ENCODE data around the gene ZMYND11. TPM values are rescaled to one million over a fixed set of nuclear protein-coding genes. Genes with fewer than 3 reads are reported as not detected.

The ZMYND11 gene
- total and polyA plus RNA-seq, 2 donors (not counting 1 experiment from before 2014, with no cell fraction given), result 17.3 to 50.1 TPM

DNA sequence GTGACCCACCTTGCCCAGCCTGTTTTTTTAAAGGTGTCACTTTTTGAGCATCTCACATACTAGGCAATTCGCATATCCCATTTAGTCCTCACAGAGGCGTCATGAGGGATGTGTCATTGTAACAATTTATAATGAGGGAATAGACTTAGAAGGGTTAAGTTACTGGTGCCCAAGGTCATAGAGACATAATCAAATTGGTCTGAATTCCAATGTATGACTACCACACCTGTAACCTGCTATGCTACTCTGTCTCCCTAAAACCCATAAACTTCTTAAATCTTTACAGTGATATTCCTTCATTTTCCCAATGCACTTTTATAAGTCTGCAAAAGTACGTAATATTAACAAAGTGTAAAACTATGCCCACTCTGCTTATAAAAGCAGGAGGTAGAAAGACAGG is 7.1 kb downstream of the ZMYND11 start:
- Mint-ChIP-seq H3K4me3 (no peak overlapping the region), H3K4me1 (peaks cover 38% of the 10 kb centered on the region), H3K27ac (no peak overlapping the region), H3K27me3 (no peaks in the 10 kb centered on the region), H3K9me3 (ENCODE audit: insufficient read depth) (peaks cover 5% of the 10 kb centered on the region)
- H3K4me2 ChIP-seq (replicated peaks; ENCODE audit: low read depth, low read length, poor library complexity, severe bottlenecking), result no peak overlapping the region
- no peaks in the 10 kb centered on the region for H3K4me1 ChIP-seq (ENCODE audit: control insufficient read depth in 2 of 2, insufficient read depth in 2 of 2, low read length in 2 of 2)
- WGBS (ENCODE audit: insufficient coverage), result no CpG with 5 or more reads among the region's 3 CpGs
- intact Hi-C loops (cut with micrococcal nuclease), result no loop called here
- peaks cover 92% of the 10 kb centered on the region for H3K79me2 ChIP-seq (ENCODE audit: control insufficient read depth, insufficient read depth, low read length)
- no peaks in the 10 kb centered on the region for H3K27me3 ChIP-seq (replicated peaks in 1 of 4; ENCODE audit: control extremely low read depth in 1 of 4, control insufficient read depth in 3 of 4, insufficient read depth in 4 of 4, low read length in 3 of 4)
- no peaks in the 10 kb centered on the region for H3K36me3 ChIP-seq (replicated peaks in 1 of 2; ENCODE audit: control extremely low read depth in 1 of 2, control insufficient read depth in 1 of 2, extremely low read depth in 1 of 2, insufficient read depth in 2 of 2, low read length in 1 of 2)
- no peak overlapping the region for H3K27ac ChIP-seq (ENCODE audit: low read length in 2 of 2)
- H3K4me3 ChIP-seq (ENCODE audit: control extremely low read depth in 1 of 5, extremely low read depth in 1 of 5, insufficient read depth in 1 of 5, low read depth in 2 of 5, low read length in 4 of 5), result no peak overlapping the region
- POLR2A ChIA-PET, result no interaction called here
- DNase-seq (no peak), ATAC-seq (ENCODE audit: low read depth) (no peak)
- TF ChIP-seq EZH2 (IDR thresholded peaks at IDR 0.05; ENCODE audit: borderline replicate concordance, insufficient read depth, low read depth, low read length, poor library complexity, severe bottlenecking), result no peak
- no peak for TF ChIP-seq CTCF (IDR thresholded peaks at IDR 0.05)
- H2AFZ ChIP-seq (ENCODE audit: insufficient read depth, low read depth, low read length, poor library complexity, severe bottlenecking), result no peak overlapping the region
- CTCF ChIA-PET, result no interaction called here
- peaks cover 71% of the 10 kb centered on the region for H4K20me1 ChIP-seq (ENCODE audit: control insufficient read depth, insufficient read depth, low read length, poor library complexity, severe bottlenecking)
- H3K9me3 ChIP-seq (ENCODE audit: control extremely low read depth in 1 of 3, control insufficient read depth in 2 of 3, insufficient read depth in 1 of 3, low read length in 2 of 3), result peaks cover 0 to 1% (median 0%) of the 10 kb centered on the region in 3 donors
- H3K9ac ChIP-seq (ENCODE audit: low read length), result no peak overlapping the region

DNA sequence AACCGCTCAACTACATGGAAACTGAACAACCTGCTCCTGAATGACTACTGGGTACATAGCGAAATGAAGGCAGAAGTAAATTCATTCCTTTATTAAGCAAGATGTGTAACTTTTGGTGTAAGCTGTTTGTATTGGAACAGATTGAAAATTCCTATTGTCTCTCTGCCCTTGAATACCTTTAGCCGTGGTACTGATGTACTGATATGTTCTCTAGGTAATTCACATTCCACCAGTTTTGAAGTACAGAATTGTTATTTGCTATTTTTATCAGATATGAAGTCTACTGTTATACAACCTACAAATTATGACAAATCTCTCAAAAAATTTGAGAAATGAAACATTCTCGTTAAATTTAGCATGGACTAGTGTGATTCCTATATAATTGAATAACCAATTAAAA is 17.7 kb downstream of the ZMYND11 start:
- Histone ChIP-seq H3K27ac (ENCODE audit: low read length in 2 of 2) (no peak overlapping the region), H3K36me3 (replicated peaks in 1 of 2; ENCODE audit: control extremely low read depth in 1 of 2, control insufficient read depth in 1 of 2, extremely low read depth in 1 of 2, insufficient read depth in 2 of 2, low read length in 1 of 2) (no peaks in the 10 kb centered on the region), H3K9me3 (ENCODE audit: control extremely low read depth in 1 of 3, control insufficient read depth in 2 of 3, insufficient read depth in 1 of 3, low read length in 2 of 3) (peaks cover 0 to 10% (median 0%) of the 10 kb centered on the region in 3 donors), H3K9ac (ENCODE audit: low read length) (no peak overlapping the region), H3K4me1 (ENCODE audit: control insufficient read depth in 2 of 2, insufficient read depth in 2 of 2, low read length in 2 of 2) (no peaks in the 10 kb centered on the region), H3K4me2 (replicated peaks; ENCODE audit: low read depth, low read length, poor library complexity, severe bottlenecking) (no peak overlapping the region), H3K4me3 (ENCODE audit: control extremely low read depth in 1 of 5, extremely low read depth in 1 of 5, insufficient read depth in 1 of 5, low read depth in 2 of 5, low read length in 4 of 5) (no peak overlapping the region), H3K27me3 (replicated peaks in 1 of 4; ENCODE audit: control extremely low read depth in 1 of 4, control insufficient read depth in 3 of 4, insufficient read depth in 4 of 4, low read length in 3 of 4) (no peaks in the 10 kb centered on the region), H3K79me2 (ENCODE audit: control insufficient read depth, insufficient read depth, low read length) (peaks cover 49% of the 10 kb centered on the region), H4K20me1 (ENCODE audit: control insufficient read depth, insufficient read depth, low read length, poor library complexity, severe bottlenecking) (peaks cover 45% of the 10 kb centered on the region), H2AFZ (ENCODE audit: insufficient read depth, low read depth, low read length, poor library complexity, severe bottlenecking) (no peak overlapping the region)
- no peaks in the 10 kb centered on the region for H3K9me3 Mint-ChIP-seq (ENCODE audit: insufficient read depth)
- ATAC-seq (ENCODE audit: low read depth) (no peak), DNase-seq (no peak)
- no peaks in the 10 kb centered on the region for H3K27me3 Mint-ChIP-seq
- H3K4me1 Mint-ChIP-seq, result peaks cover 24% of the 10 kb centered on the region
- intact Hi-C loops (cut with micrococcal nuclease), result no loop called here
- ChIA-PET POLR2A (no interaction called here), CTCF (no interaction called here)
- TF ChIP-seq CTCF (IDR thresholded peaks at IDR 0.05) (no peak), EZH2 (IDR thresholded peaks at IDR 0.05; ENCODE audit: borderline replicate concordance, insufficient read depth, low read depth, low read length, poor library complexity, severe bottlenecking) (no peak)
- no CpG with 5 or more reads among the region's 4 CpGs for WGBS (ENCODE audit: insufficient coverage)
- no peak overlapping the region for H3K27ac Mint-ChIP-seq
- no peak overlapping the region for H3K4me3 Mint-ChIP-seq
